Stomach (tissue), 4 donors: ENCODE data around the gene TFIP11.

Source experiments
- EP300 ChIP-seq: sonication (generic); formaldehyde crosslinking; IDR thresholded peaks from one replicate; pipeline ENCODE4 v1.6.1; 2017; ENCODE audit warnings: antibody characterized with exemption
- POLR2A ChIP-seq, 4 donors: fragments of 450-650 bp; IDR thresholded peaks; one replicate each; pipeline ENCODE4 v1.6.1; 2016; ENCODE audit warnings: antibody characterized with exemption in 4 of 4, control low read depth in 2 of 4, mild to moderate bottlenecking in 1 of 4, moderate library complexity in 1 of 4
- TF ChIP-seq, protein P1 (sequence below), 7 experiments: fragments of 450-650 bp in 4 of 7; fragments of 200-600 bp in 3 of 7; sonication (generic) in 3 of 7; IDR thresholded peaks; one replicate each; pipeline ENCODE4 v1.5.1; 2016 to 2019; ENCODE audit warnings: antibody characterized with exemption in 7 of 7, control low read depth in 2 of 7, mild to moderate bottlenecking in 1 of 7

GRCh38 chr22:26514419-26515161 is 2.3 kb upstream of the TFIP11 start:
- no peak for TF ChIP-seq EP300
- TF ChIP-seq POLR2A (IDR thresholded peaks at IDR 0.05) = no peak
- TF ChIP-seq, protein P1, sequence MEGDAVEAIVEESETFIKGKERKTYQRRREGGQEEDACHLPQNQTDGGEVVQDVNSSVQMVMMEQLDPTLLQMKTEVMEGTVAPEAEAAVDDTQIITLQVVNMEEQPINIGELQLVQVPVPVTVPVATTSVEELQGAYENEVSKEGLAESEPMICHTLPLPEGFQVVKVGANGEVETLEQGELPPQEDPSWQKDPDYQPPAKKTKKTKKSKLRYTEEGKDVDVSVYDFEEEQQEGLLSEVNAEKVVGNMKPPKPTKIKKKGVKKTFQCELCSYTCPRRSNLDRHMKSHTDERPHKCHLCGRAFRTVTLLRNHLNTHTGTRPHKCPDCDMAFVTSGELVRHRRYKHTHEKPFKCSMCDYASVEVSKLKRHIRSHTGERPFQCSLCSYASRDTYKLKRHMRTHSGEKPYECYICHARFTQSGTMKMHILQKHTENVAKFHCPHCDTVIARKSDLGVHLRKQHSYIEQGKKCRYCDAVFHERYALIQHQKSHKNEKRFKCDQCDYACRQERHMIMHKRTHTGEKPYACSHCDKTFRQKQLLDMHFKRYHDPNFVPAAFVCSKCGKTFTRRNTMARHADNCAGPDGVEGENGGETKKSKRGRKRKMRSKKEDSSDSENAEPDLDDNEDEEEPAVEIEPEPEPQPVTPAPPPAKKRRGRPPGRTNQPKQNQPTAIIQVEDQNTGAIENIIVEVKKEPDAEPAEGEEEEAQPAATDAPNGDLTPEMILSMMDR (IDR thresholded peaks at IDR 0.05) = no peak
